Bone marrow (tissue), 2 donors: ENCODE data around the gene DOCK11.

ENCODE experiments used
- DNase-seq, 2 donors: peaks; one replicate each; lab custom pipeline; 2025; lab: John Stamatoyannopoulos, UW

Gene DOCK11

DNA sequence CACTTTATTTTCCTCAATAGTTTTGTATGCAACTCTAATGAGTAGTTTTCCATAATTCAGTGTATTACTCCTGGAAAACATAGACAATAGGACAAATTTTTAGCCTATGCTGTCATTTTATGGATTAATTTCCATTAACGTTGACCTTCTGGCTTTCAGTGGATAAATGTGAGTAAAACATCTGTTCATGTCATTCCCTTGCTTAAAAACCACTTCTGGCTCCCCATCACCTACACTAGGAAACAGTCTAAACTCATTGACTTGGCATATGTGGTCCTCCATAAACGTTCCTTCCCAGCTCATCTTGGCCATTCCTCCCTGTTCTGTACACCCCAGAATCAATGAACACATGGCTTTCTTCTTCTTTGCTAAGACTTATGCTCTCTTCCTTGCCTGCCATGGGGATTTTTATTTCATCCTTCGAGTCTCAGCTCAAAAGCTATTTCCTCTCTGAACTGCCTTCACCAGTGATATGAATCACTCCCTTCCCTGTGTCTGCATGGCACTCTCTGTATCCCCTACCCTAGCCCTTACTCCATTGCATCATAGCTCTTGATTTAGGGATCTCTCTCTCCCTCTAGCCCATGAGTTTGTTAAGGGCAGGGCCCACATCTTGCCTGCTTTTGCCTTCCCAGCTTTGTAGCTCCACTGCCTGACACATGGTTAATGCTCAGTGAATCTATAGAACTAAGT is 34.8 kb downstream of the DOCK11 start:
- DNase-seq, result peak in 1 of 2 donors; percentile 46

DNA sequence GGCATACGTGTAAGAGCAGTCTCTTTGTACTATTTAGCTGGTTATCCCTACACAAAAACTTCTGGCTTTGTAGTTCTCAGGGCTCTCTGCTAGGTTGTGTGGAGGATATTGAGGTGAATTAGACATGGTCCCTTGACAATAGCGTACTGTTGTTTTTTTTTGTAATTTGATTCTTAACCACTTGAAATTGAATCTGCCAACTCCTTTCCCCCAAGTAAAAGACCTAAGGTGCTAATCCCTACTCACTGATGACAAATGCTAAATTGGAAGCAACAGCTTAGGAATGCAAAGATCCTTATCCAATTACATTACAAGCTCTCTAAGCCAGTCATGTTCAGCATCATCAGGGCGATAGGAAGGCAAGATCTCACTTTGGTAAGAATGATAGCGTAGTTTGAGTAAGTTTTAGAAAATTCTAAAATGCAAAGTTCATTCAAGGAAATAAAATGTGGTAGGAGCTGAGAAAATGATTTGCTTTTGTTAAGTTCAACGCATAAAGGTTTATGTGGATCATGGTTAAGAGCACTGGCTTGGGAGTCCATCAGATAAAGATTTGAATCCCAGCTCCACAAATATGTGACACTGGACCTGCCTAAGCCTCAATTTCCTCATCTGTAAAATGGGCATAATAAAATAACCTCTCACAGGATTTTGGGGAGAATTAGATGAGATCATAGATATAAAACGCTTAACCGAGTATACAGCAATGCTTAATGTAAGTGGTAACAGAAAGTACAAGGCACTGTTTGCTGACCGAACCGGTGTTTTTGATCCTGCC is 39.3 kb downstream of the DOCK11 start:
- DNase-seq, result no peak

DNA sequence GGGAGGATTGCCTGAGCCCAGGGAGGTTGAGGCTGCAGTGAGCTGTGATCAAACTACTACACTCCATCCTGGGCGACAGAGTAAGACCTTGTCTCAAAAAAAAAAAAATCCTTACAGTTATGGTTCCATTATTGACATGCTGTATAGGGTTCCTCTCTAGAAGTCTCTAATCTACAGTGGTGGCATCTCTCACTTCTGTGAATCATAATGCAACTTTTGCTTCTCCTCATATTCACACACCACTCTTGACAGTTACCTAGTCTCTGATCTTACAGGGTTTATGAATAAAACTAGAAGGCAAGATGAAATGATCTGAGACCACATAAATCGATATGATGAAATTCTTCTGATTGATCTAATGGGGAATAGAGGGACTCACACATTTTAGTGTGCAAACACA is 40.6 kb downstream of the DOCK11 start:
- no peak for DNase-seq

DNA sequence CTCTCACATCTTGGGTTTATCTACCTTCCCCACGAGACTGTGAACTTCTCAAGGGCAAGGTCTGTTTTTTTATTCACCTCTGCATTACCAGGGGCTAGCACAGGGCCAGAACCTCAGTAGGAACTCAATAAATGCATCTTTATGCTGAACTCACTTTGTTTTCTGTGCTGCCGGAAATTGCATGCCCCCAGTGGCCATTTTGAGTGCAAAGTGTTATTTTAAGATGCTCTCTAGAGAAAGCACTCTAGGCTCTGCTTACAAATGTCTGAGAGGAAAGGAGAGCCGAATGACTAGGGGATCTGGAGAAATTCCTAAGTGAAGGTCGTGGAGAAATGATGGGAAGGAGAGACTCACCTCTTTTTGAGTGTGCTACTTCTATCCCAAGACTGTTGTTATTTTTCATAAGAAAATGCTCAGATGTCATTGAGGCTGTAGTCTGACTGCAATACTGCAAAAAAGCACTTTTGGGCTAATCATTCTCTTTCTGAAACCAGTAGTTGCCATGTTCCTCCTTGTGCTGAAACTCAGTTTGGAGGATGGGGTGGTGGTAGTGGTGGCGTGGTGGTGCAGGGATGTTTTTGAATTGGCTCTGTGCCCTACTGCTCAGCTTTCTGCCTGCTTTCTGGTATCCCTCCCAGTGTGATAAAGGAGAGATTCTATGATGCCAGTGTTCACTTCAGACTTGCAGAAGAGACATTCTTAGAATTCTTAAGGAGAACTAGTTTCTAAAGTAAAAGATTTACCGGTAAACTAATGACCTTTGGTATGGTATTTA is 41.3 kb downstream of the DOCK11 start:
- DNase-seq, result no peak

DNA sequence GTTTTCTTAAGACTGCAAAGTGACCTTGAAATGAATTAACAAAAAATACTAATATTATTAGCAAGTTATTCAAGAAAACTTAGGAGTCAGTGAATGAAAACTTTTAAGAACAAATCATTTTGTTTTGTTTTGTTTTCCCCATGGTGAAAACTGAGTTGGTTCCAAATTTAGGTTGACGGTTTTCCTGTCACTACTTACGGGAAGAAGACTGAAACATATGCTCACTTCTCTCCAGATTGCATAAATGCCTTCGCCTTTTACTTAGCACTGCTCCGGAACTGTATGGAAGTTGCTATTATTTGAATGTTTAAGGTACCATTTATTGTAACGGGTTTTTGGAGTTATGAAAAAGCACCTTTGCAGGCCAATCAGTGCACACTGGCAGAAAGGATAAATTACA is 42.8 kb downstream of the DOCK11 start:
- DNase-seq, result peak in 1 of 2 donors; percentile 1

DNA sequence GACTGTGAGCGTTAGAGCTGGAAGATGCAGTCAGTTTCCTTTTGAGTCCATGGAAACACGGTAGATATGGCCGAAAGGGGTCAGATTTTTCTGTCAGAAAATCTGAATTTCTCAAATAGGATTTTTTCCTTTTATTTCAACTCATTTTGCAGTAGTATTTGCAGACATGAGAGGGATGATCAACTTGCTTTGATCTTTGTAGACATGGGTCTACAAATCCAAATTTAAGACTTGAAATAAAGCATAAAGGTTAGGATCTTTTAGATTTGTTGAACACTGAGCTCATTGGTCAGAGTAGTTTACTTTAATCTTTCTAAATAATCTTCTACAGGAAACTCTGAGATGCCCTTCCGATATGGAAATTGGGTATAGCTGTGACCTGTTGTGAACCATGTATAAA is 44.7 kb downstream of the DOCK11 start:
- no peak for DNase-seq

DNA sequence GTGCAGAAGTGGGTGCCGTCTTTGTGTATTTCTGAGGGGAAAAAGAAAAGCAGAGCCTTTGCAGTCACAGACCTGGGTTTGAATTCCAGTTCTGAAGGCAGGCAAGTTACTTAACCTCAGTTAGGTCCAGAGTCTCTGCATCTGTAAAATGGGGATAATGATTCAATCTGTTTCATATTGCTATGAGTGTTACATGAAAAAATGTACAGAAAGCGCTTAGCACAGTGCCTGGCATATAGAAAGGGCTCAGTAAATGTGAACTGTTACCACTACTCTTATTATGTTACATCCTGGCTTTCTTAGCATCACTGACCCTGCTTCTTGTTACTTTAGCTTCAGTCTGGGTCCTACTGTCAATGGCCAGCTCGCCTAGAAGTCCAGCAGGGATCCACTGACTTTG is 45.9 kb downstream of the DOCK11 start:
- no peak for DNase-seq

DNA sequence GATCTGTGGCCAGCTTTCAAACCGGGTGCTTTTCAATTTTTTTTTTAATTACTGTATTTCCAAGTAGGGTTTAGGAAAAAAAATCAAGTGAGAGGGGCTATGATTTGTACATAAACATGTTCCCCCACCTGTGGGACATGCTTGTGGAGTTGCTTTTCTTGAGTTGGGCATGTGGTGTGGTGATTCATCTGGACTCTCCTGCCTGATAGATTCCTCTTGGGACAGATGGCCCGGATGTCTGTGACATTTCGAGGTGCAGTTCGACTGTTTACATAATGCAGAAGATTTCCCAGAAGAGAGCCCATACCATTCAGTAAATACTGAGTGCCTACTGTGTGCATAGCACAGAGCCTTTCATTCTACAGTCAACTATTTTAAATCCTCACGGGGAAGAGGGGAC is 49.9 kb downstream of the DOCK11 start:
- no peak for DNase-seq

DNA sequence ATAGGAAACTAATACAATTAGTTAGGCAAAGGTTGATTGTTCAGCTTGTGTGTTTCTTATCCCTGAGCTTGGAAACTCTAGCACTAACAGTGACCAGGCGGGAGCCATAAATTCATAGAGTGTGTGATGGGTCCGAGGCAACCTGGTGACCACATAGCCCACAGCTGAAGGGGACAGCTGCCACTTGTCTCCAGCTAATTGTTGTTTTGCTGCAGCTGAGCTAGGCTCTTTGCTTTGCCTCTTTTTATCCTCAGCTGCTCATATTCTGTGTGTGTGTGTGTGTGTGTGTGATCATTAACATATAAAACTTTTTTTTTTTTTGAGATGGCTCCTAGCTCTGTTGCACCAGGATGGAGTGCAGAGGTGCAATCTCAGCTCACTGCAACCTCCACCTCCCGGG is 53.2 kb downstream of the DOCK11 start:
- DNase-seq, result no peak

DNA sequence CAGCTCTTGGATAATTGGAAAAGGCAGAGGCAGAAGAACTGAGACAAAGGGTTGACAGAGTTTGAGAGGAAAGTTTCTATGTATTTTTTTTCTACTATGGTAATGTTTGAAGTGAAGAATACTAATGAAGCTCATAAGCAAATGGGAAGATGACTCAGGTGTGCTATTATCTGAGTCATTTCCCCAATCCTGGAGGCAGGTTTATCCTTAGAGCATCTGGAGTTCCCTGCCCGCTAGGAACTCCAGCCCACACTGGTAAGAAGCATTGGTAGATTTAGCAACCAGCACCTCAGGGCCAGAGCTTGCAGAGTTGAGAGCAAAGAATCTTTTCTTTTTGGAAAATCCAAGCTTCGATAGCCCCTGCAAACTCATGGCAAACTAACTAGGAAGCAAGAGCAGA is 55.2 kb downstream of the DOCK11 start:
- DNase-seq, result no peak

DNA sequence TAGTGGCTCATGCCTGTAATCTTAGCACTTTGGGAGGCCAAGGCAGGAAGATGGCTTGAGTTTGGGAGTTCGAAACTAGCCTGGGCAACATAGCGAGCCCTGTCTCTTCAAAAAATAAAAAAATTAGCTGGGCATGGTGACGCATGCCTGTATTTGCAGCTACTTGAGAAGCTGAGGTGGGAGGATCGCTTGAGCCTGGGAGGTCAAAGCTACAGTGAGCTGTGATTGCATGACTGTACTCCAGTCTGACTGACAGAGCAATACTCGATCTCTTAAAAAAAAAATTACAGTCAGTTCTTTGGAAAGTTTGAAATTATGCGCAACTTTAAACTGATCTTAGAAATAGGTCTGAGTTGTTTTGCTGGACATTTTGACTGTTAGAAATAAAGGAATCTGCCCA is 55.8 kb downstream of the DOCK11 start:
- DNase-seq, result no peak

DNA sequence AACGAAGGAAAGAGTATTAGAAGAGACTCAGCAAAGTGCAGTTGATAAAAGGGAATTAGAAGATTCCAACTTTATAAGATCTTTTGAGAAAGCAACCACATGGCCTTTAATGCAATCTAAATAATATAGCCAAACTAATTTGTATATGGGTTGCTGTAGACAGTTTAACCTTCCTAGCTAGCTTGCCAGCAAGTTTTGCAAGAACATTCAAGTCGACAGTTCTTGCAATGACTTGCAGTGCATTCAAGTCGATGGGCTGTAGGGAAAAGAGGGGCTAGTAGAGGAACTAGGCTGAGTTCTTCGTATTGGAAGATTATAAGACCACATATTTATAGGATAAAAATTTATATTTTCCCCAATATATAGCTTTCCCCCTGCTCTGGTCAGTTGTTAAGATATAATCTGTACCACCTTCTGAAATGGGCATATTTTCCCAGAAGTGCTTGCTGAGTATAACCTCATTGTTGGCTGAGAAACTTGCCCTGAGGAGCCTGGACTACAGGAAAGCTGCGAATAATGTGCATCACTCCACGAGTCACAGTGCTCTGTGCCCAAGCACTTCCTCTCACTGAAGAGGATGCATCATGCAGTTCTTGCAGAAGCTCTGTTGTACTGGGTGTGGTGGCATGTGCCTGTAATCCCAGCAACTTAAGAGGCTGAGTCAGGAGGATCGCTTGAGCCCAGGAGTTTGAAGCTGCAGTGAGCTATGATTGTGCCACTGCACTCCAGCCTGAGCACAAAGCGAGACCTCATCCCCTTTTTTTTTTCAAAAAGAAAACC is 56.7 kb downstream of the DOCK11 start:
- peak in 1 of 2 donors; percentile 0 for DNase-seq

DNA sequence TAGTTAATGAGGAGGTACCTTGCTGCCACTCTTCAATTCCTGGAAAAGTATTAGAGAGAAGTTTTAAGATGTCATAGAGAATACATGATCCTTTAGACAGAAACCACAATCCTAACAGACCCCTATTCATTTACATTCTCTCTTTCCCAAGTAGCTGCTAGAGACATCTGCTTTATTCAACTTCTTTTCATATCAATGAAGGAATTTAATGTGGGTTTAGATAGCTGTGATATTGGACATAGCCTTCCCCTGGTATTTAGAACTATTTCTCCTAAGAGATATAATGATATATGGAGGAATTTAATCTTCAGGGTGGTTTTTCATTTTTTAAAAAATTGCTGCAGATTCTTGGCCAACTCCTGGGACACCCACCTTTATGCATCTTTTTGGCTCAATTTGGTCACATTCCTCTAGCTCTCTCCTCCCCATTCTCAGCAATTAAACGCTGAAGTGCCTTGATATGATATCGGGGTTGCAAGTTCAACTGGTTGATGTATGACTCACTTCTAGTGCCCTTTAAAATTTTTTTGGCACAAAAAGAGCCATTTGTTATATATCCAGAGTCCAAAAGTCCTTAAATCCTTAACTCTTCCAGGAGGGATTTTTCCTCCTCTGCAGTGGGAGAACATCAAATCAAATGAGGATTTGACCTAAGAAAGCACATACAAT is 57.6 kb downstream of the DOCK11 start:
- DNase-seq, result no peak

DNA sequence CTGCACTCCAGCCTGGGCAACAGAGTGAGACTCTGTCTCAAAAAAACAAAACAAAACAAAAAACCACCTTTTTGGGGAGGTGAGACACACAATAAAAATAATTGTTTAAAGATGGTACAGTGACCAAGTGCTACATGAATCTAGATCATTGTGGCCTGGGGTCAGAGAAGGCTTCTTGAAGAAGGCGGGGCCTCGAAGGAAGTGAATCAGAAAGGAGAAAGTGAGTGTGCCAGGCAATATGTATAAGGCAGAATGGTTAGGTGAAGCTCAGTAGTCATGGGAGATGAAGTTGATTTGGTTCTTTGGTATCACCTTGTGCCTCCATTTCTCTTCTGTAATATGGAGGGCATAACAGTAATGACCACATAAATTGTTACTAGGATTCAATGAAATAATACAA is 58.9 kb downstream of the DOCK11 start:
- DNase-seq, result no peak

DNA sequence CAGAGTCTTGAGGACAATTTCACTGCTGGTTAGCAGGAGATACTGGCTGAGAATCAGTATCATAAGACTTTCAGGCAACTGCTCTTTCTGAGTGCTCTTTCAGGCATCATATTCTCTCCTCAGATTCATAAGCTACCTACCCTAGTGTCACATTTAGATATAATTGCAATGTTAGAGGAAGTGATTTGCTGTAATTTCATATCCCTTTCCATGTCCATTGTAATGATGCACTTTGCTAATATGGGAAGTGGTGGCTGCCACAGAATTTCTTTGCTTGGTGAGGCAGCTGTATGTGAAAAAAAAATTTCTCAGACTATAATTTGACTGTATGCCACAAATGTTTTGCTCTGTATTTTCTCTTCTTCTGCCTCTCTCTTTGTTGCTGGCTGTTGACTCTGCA is 63.3 kb downstream of the DOCK11 start:
- no peak for DNase-seq

DNA sequence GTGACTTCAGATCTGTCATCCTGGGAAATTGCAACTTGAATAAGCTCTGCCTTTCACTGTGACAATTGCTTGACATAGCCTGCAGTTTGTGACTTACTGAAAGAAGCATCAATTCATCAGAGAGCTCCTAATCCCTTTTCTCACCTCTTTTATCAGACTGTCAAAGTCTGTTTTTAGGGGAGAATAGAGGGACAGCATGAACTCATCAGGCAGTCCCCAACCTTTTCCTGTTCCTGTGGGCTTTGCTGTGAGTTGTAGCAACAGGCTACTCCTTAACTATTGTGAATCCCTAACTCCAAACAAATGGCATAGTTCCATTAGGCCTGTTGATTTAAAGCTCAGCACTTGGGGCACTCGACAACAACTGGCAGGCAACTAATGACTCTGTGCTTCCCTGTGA is 64.9 kb downstream of the DOCK11 start:
- no peak for DNase-seq

DNA sequence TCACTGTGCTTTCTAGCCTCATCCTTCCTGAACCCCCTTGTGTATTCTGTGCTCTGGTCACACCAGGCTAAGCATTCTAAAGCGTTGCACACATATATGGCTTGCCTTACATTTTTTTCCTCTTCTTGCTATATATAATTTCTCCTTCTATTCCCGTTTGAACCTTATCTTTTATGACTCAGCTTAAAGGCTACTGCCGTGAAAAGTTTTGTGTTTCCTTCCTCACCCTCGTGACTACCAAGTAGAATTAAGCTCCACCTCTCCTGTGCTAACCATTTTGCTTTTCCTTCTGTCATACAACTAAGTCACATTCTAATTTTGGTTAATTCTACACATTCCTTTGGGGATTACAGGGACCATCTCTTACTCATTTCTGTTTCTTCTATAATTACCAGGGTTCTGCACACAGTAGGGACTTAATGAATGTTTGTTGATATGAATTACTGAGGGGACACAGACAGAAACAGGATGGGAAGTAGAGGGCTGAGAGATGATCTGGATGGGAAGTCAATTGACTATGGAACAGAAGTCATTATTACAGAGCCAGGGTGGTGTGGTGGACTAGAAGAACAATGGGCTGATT is 67.1 kb downstream of the DOCK11 start:
- DNase-seq, result peak in 1 of 2 donors; percentile 26

DNA sequence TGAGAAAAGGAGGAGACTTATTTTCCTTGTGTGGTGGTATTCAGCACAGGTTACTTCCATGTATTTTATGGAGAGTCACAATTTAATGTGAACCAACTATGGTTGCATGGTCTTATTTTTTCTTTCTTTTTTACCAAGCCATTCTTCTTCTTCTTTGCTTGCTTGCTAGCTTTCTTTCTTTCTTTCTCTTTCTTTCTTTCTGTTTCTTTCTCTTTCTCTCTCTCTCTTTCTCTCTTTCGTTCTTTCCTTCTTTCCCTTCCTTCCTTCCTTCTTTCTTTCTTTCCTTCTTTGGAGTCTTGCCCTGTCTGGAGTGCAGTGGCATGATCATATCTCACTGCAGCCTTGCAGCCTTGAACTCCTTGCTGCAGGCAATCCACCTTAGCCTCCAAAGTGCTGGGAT is 68.9 kb downstream of the DOCK11 start:
- DNase-seq, result no peak

DNA sequence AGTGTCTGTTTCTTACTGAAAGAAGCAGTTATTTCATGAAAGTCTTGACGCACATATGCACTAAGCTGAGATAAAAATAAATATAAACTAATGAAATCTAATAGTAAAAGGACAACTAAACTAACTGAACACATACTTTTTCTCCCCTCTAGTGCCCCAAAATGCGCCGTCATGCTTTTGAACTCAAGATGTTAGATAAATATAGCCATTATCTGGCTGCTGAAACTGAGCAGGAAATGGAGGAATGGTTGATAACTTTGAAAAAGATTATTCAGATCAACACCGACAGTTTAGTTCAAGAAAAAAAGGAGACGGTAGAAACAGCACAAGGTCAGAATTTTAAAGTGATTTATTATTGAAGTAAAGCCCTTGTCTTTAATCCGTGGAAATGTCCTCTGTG is 70.2 kb downstream of the DOCK11 start:
- DNase-seq, result no peak

DNA sequence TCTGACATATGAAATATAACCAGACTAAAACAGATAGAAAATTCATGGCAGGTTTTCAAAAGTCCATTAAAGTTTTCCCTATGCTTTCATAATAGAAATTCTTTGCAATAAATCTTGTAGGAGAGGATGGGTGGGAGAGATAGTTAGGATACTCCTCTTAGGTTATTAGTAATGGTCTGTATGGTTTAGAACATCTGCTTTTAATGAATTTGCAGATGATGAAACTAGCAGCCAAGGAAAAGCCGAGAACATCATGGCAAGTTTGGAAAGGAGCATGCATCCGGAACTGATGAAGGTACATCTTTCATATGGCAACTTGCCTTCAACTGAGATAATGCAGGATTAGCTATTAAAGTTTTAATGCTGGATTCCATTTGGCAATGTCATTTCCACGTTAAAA is 70.7 kb downstream of the DOCK11 start:
- DNase-seq, result no peak

DNA sequence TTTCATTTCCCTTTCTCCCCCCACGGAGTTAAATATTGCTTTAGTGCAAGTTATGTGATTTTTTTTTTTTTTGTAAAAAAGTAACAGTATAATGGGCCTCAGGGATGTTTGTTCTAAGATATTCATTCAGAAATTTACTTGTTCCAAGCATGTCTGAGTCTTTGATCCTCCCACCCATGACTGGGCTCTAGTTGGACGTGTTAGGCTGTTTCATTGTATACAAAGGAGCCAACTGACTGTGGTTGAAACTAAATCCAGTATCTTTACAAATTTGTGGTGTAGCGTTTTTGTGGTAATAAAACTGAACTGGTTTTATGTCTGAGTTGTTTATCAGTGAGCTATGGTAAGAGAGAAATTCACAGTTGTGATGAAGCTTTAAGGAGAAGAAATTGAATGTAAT is 74.1 kb downstream of the DOCK11 start:
- no peak for DNase-seq
